ENCODE data around the gene OSR1. TPM values are rescaled to one million over a fixed set of nuclear protein-coding genes. Genes with fewer than 3 reads are reported as not detected.

OSR1 gene
- total RNA-seq, 1 donor from 2014 or later, result 5.9 TPM

Small RNAs within 50 kb of the gene (microRNA-seq; reads per million reads assigned to microRNA genes)
- gene MIR4757 (ENCODE audit: borderline number of aligned reads, borderline replicate concordance), result 2.9 reads per million

Small RNAs within 50 kb of the gene (small RNA-seq; reads per million reads assigned to genes)
- gene MIR4757, result not detected
